ENCODE results near the gene LY6G6F. TPM values are rescaled to one million over a fixed set of nuclear protein-coding genes. Genes with fewer than 3 reads are reported as not detected.
A peak's percentile ranks its signal among the peaks of the same experiment; 100 is the strongest.

LY6G6F gene, protein sequence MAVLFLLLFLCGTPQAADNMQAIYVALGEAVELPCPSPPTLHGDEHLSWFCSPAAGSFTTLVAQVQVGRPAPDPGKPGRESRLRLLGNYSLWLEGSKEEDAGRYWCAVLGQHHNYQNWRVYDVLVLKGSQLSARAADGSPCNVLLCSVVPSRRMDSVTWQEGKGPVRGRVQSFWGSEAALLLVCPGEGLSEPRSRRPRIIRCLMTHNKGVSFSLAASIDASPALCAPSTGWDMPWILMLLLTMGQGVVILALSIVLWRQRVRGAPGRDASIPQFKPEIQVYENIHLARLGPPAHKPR
- not detected for total RNA-seq
- polyA plus RNA-seq, result not detected
- long read RNA-seq, donor 1, result 0 reads
- long read RNA-seq, donor 2, result 0 reads
- long read RNA-seq, donor 3, result 0 reads

DNA sequence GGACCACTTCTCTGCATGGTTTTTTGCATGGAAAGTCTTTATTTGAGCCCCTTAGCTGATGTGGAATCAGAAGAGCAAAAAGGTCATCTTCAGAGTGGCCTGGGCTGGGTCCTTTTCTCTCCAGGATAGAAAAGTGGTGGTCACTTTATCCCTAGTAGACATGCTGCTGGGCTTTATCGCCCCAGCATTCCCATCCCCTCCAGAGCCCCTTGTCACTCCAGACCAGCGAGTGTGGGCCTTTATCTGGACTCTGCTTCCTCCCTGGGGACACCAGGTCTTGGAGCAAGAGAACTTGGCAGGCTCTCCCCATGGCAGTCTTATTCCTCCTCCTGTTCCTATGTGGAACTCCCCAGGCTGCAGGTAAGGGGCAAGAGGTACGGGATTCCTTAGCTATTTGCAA lies at the start of gene LY6G6F:
TSS of gene LY6G6F (plus strand) at position 268 of the 400 bp plus-strand sequence. CDS start at position 309, 41 bp downstream.
- no peak within 1 kb of the TSS for H3K27ac ChIP-seq

DNA sequence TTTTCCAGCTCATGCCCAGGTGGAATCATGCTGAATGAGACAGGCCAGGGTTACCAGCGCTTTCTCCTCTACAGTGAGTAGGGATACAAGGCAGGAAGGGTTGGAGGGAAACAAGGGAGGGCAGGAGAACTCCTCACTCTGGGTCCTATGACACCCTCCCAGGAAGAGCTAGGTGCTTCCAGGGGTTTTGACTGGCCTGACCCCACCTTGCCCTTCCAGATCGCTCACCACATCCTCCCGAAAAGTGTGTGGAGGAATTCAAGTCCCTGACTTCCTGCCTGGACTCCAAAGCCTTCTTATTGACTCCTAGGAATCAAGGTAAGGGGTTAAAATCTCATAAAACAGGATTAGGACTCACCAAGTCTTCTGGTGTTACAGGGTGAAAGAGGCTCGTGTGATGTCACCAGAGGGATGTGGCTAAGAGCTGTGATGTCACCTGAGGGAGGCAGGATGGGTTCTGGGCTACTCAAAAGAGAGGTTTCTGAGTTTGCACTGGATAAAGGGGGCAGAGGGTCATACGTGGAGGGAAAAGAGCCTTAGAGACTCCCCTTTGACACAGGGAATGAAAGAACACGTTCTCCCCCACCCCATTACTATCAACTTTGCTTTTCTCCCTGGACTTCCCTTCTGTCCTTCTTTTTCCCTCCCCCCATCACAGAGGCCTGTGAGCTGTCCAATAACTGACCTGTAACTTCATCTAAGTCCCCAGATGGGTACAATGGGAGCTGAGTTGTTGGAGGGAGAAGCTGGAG lies 49.1 kb upstream of the LY6G6F start:
- intact Hi-C loops (cut with DNase I), result no loop called here
- 74 to 75% methylated on average over 6 of the region's 6 CpGs for WGBS, 2 donors
- no peaks in the 10 kb centered on the region for H3K9me3 ChIP-seq
- H3K4me1 ChIP-seq, result peaks cover 16 to 70% (median 49%) of the 10 kb centered on the region in 9 donors
- TF ChIP-seq, protein P1, sequence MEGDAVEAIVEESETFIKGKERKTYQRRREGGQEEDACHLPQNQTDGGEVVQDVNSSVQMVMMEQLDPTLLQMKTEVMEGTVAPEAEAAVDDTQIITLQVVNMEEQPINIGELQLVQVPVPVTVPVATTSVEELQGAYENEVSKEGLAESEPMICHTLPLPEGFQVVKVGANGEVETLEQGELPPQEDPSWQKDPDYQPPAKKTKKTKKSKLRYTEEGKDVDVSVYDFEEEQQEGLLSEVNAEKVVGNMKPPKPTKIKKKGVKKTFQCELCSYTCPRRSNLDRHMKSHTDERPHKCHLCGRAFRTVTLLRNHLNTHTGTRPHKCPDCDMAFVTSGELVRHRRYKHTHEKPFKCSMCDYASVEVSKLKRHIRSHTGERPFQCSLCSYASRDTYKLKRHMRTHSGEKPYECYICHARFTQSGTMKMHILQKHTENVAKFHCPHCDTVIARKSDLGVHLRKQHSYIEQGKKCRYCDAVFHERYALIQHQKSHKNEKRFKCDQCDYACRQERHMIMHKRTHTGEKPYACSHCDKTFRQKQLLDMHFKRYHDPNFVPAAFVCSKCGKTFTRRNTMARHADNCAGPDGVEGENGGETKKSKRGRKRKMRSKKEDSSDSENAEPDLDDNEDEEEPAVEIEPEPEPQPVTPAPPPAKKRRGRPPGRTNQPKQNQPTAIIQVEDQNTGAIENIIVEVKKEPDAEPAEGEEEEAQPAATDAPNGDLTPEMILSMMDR (IDR thresholded peaks at IDR 0.05), result no peak
- H3K4me3 ChIP-seq, result no peak overlapping the region
- DNase-seq (no peak), ATAC-seq (no peak)
- peak overlapping the region in 1 of 10 donors; percentile 98 for H3K27ac ChIP-seq
- H3K36me3 ChIP-seq, result peaks cover 0 to 49% (median 0%) of the 10 kb centered on the region in 9 donors
- H3K27me3 ChIP-seq, result no peaks in the 10 kb centered on the region

More for the DNA sequence above, at the start of gene LY6G6F:
- Histone ChIP-seq H3K9me3 (no peaks in the 10 kb centered on the region), H3K36me3 (no peaks in the 10 kb centered on the region), H3K27me3 (peaks cover 0 to 5% (median 0%) of the 10 kb centered on the region in 7 donors), H3K4me1 (peaks cover 7 to 23% (median 12%) of the 10 kb centered on the region in 9 donors), H3K4me3 (no peak within 1 kb of the TSS)
- intact Hi-C loops (cut with DNase I), result no loop called here
- TF ChIP-seq, protein P1 (IDR thresholded peaks at IDR 0.05), result no peak
- DNase-seq, result no peak
- ATAC-seq, result no peak
- WGBS, 2 donors, result 25 to 36% methylated on average over 3 of the region's 3 CpGs

DNA sequence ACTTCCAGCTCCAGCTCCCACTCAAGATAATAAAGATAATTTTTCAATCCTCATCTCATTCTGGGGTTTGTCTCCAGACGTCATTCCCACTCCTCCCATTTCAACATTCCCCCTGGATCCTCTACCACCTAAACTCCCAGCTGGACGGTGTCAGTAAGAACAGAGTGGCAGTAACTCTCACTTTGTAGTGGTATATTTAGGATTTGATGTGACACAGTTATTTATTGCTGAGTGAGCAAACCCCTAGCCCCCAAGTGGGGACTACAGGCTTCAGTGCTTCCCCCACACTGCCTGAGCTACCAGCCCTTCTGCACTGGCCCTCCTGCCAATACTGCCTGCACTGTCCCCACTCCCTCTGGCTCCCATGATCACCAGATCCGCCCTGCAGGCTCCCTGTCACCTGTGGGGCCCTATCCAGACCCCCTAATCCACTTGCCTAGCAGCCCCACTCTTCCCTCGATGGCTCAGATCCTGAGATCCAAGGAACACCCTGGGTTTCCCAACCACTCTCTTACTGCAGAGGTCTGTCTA lies 48.4 kb upstream of the LY6G6F start:
- no peak for DNase-seq
- H3K36me3 ChIP-seq, result peaks cover 0 to 55% (median 0%) of the 10 kb centered on the region in 9 donors
- ATAC-seq, result no peak
- 71 to 78% methylated on average over 4 of the region's 4 CpGs for WGBS, 2 donors
- TF ChIP-seq, protein P1 (IDR thresholded peaks at IDR 0.05), result no peak
- no peaks in the 10 kb centered on the region for H3K27me3 ChIP-seq
- peaks cover 16 to 73% (median 53%) of the 10 kb centered on the region in 9 donors for H3K4me1 ChIP-seq
- intact Hi-C loops (cut with DNase I), result no loop called here
- H3K4me3 ChIP-seq, result peak overlapping the region in 1 of 10 donors; percentile 87
- H3K27ac ChIP-seq, result peak overlapping the region in 2 of 10 donors; percentile 94 to 98
- no peaks in the 10 kb centered on the region for H3K9me3 ChIP-seq

DNA sequence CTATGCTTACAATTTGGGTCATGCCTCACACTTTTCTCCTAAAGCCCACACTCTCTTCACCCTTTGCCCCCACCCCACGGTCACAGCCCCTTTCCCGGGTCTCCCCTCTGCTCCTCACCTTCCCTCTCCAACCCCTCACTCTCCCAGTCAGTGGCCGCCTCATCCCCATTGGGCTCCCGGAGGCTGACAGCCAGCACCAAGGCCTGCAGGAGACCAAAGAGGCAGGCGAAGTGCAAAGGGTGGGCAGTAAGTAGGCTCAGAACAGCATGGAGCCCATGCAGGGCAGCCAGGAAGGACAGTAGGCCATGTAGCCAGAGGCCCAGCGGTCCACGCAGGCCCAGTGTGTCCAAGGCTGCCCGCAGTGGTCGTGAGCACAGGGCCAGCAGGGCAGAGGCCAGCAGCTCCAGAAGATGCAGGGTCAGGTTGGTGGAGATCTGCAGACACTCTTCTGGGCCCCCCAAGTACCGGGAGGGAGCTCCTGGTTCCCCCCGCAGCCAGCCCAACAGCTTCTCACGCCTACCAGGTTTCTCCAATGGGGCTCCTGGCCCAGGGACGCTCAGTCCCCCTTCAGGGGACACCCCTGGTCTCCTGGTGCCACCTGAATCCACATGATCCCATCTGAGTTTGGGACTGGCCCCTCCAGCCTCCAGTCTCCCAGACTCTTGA lies 47.5 kb upstream of the LY6G6F start:
- DNase-seq (no peak), ATAC-seq (no peak)
- TF ChIP-seq, protein P1 (IDR thresholded peaks at IDR 0.05), result no peak
- no peaks in the 10 kb centered on the region for H3K27me3 ChIP-seq
- H3K4me3 ChIP-seq, result peak overlapping the region; percentile 69 to 94 (median 87)
- peaks cover 25 to 73% (median 56%) of the 10 kb centered on the region in 9 donors for H3K4me1 ChIP-seq
- H3K27ac ChIP-seq, result peak overlapping the region in 8 of 10 donors; percentile 88 to 98 (median 94)
- intact Hi-C loops (cut with DNase I), result no loop called here
- no peaks in the 10 kb centered on the region for H3K9me3 ChIP-seq
- peaks cover 0 to 62% (median 4%) of the 10 kb centered on the region in 9 donors for H3K36me3 ChIP-seq
- WGBS, 2 donors, result 84 to 87% methylated on average over 13 of the region's 13 CpGs

Measured in heart right ventricle (tissue), 16 donors.